Mesangial cell (primary cell): Measurements from ENCODE around the gene PDCD1. TPM values are rescaled to one million over a fixed set of nuclear protein-coding genes. Genes with fewer than 3 reads are reported as not detected.

Experiments
- total RNA-seq: library from RNA; depleted of rRNA; stranded (reverse); fragments of >200 nt; gene quantifications from 2 replicates; pipeline ENCODE4 v1.2.3, GENCODE V29; 2015

The PDCD1 gene
- total RNA-seq = not detected in 2 replicates

GRCh38 chr2:241858206-241859016 is at the start of gene PDCD1:
Gene PDCD1 (minus strand): TSS chr2:241858894. CDS start chr2:241858838, 56 bp downstream.

GRCh38 chr2:241869087-241869961 is 10.6 kb upstream of the PDCD1 start, which contains the start of gene RTP5:
Gene RTP5 (plus strand): TSS chr2:241869729. CDS start chr2:241869757, 28 bp downstream.

DNA sequence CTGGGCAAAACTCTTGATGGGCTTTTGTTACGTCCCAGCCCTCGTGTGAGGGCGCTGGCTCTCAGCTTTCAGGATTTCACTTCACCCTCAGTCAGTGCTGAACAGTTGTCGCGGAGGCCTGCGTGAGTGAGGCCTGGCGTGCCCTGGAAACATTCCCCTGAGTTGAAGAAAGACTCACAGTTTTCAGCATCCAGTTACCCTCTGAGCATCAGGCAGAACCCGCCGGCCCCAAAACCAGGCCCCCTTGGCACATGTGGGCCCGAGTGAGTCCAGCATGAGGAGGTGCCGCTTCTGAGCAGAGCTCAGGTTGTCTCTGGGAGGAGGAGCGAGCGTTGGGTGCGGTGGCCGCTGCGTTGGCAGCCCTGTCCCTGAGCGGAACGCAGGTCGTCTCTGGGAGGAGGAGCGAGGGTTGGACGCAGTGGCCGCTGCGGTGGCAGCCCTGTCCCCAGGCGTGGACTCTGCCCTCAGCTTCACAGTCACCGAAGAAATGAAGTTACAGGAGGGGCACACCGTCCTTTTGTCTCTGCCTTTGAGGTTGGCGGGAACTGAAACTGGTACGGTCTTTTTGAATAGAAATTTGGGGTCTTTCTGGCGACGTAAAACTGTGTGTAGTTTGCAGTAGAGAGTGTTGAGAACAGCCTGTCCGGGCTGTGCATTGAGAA is 49.8 kb downstream of the PDCD1 start, which contains the start of gene NEU4:
Gene NEU4, plus strand, starts transcription at position 473 of the 662 bp plus-strand sequence. CDS start 5,292 bp downstream, outside the sequence.

Other genes with a start within 250 kb of the PDCD1 start
- 65.4 and 69.1 TPM in 2 replicates for gene THAP4, start 221.7 kb downstream of the PDCD1 start, total RNA-seq
- gene ATG4B, start 221.2 kb downstream of the PDCD1 start, total RNA-seq = 68.2 and 83.3 TPM in 2 replicates
- gene DTYMK, start 172.1 kb downstream of the PDCD1 start, total RNA-seq = 32.2 and 149 TPM in 2 replicates
- gene ING5, start 156.9 kb downstream of the PDCD1 start, total RNA-seq = 18.7 and 21.7 TPM in 2 replicates
- gene D2HGDH, start 124.3 kb downstream of the PDCD1 start, total RNA-seq = 14.0 and 26.5 TPM in 2 replicates
- gene GAL3ST2, start 82.1 kb downstream of the PDCD1 start, total RNA-seq = 1.0 TPM in 1 of 2 replicates, not detected in the other
- under 0.01 TPM in 1 of 2 replicates, not detected in the other for gene NEU4, start 49.7 kb downstream of the PDCD1 start, total RNA-seq
- not detected in 2 replicates for gene RTP5, start 10.8 kb upstream of the PDCD1 start, total RNA-seq